OCI-LY7 (cell line): ENCODE data around the gene TMEM127. TPM values are rescaled to one million over a fixed set of nuclear protein-coding genes. Genes with fewer than 3 reads are reported as not detected.

Experiments used
- BruUV-seq: library from RNA; stranded (reverse); fragments of 400-500 nt; replicated peaks from 2 replicates; lab custom pipeline; 2021; lab: Mats Ljungman, UMichigan
- CTCF ChIA-PET: fragments of 300-600 bp; sonication (Branson Sonifier 250); formaldehyde crosslinking; loops from one replicate; lab custom pipeline; 2022; ENCODE audit warnings: antibody characterized with exemption; ENCODE audit not compliant: unreplicated experiment; lab: Charles Lee
- POLR2A ChIA-PET: fragments of 300-600 bp; sonication (Branson Sonifier 250); formaldehyde crosslinking; loops from one replicate; lab custom pipeline; 2022; ENCODE audit warnings: antibody characterized with exemption; lab: Charles Lee
- DNase-seq: peaks from one replicate; pipeline ENCODE4 v3.0.0-alpha.2; 2015; ENCODE audit warnings: low spot score
- H2AFZ ChIP-seq: fragments of 200-600 bp; sonication (generic), shearing (Covaris generic); 2 replicates; pipeline ENCODE4 v1.6.1; 2014; ENCODE audit warnings: mild to moderate bottlenecking, antibody characterized with exemption, low read length, moderate library complexity
- H3K27ac ChIP-seq: fragments of 200-600 bp; sonication (generic); 2 replicates; pipeline ENCODE4 v1.5.1; 2014; ENCODE audit warnings: mixed run types, low read depth, mild to moderate bottlenecking, moderate library complexity, low read length, inconsistent platforms; ENCODE audit not compliant: poor library complexity, severe bottlenecking
- H3K36me3 ChIP-seq: fragments of 200-600 bp; sonication (generic); 2 replicates; pipeline ENCODE4 v1.6.1; 2014; ENCODE audit warnings: mild to moderate bottlenecking, antibody characterized with exemption, low read length, moderate library complexity, mixed read lengths; ENCODE audit not compliant: insufficient read depth
- H3K4me1 ChIP-seq: fragments of 200-600 bp; sonication (generic); 2 replicates; pipeline ENCODE4 v1.5.1; 2014; ENCODE audit warnings: mild to moderate bottlenecking, low read length; ENCODE audit not compliant: insufficient read depth, poor library complexity, severe bottlenecking
- H3K4me2 ChIP-seq: fragments of 200-600 bp; sonication (generic); 2 replicates; pipeline ENCODE4 v1.6.1; 2014; ENCODE audit warnings: mild to moderate bottlenecking, low read length
- H3K4me3 ChIP-seq: fragments of 200-600 bp; sonication (generic); 2 replicates; pipeline ENCODE4 v1.5.1; 2014; ENCODE audit warnings: mild to moderate bottlenecking, low read depth, low read length; ENCODE audit not compliant: poor library complexity, severe bottlenecking
- H3K79me2 ChIP-seq: fragments of 200-600 bp; sonication (generic); 2 replicates; pipeline ENCODE4 v1.6.1; 2016; ENCODE audit warnings: low read depth, mild to moderate bottlenecking, low read length, moderate library complexity, mixed read lengths; ENCODE audit not compliant: insufficient read depth
- H3K9me2 ChIP-seq: fragments of 200-600 bp; sonication (generic); 2 replicates; pipeline ENCODE4 v1.6.1; 2016; ENCODE audit warnings: mild to moderate bottlenecking, low read length, mixed read lengths; ENCODE audit not compliant: insufficient read depth
- H3K9me3 ChIP-seq: fragments of 200-600 bp; sonication (generic); 2 replicates; pipeline ENCODE4 v1.6.1; 2014; ENCODE audit warnings: mild to moderate bottlenecking, mixed run types, low read length, mixed read lengths
- H4K20me1 ChIP-seq: fragments of 200-600 bp; sonication (generic); 2 replicates; pipeline ENCODE4 v1.6.1; 2014; ENCODE audit warnings: mild to moderate bottlenecking, antibody characterized with exemption, low read length, moderate library complexity, mixed read lengths; ENCODE audit not compliant: insufficient read depth
- EZH2phosphoT487 ChIP-seq: fragments of 200-600 bp; sonication (generic); IDR thresholded peaks from 2 replicates; pipeline ENCODE4 v1.6.1; 2018; ENCODE audit warnings: low read depth, borderline replicate concordance, mild to moderate bottlenecking, mixed run types, antibody characterized with exemption, low read length, moderate library complexity, mixed read lengths
- intact Hi-C: fragments of 100-400 bp; cut with micrococcal nuclease; formaldehyde crosslinking; loops from one replicate; pipeline ENCODE4 v1.10.0; 2022; ENCODE audit not compliant: unreplicated experiment
- total RNA-seq, 2 experiments: library from RNA; depleted of rRNA in 1 of 2; stranded (reverse); fragments of >200 nt in 1 of 2; shearing (Covaris generic) in 1 of 2; gene quantifications; 2 replicates each; pipeline ENCODE4 v1.2.3, GENCODE V29; 2014 to 2022
- TF ChIP-seq, protein P1 (sequence below): fragments of 200-600 bp; sonication (generic); conservative IDR thresholded peaks from 2 replicates; pipeline ENCODE4 v1.5.1; 2014; ENCODE audit warnings: mild to moderate bottlenecking, antibody characterized with exemption, low read length, moderate library complexity, mixed read lengths

TMEM127 gene
- total RNA-seq, 2 experiments from 2014 or later = 12.1 to 20.4 TPM

GRCh38 chr2:96264656-96265348, 995 bp downstream of the TMEM127 start:
- Histone ChIP-seq H3K36me3 (peaks cover 61% of the 10 kb centered on the region), H3K4me2 (peak overlapping the region; percentile 99), H3K27ac (peak overlapping the region; percentile 62), H3K4me1 (peaks cover 36% of the 10 kb centered on the region), H4K20me1 (peaks cover 13% of the 10 kb centered on the region), H3K9me3 (no peaks in the 10 kb centered on the region), H3K4me3 (peak overlapping the region; percentile 79), H3K9me2 (no peaks in the 10 kb centered on the region), H3K79me2 (peaks cover 51% of the 10 kb centered on the region), H2AFZ (no peak overlapping the region)
- ChIA-PET POLR2A (interaction anchor here (0.6 to 1.0 kb wide), 5 partner anchors 23 to 90 kb away, joined by 3 to 5 read pairs (median 3); partner anchors contain the start of gene STARD7), CTCF (interaction anchor here (0.6 to 1.2 kb wide), 6 partner anchors 23 to 272 kb away, joined by 3 to 5 read pairs (median 4); partner anchors contain the start of gene STARD7)
- intact Hi-C loops = loop anchor here (1.0 to 10.0 kb wide), 5 partner anchors 24 to 240 kb away; partner anchors contain the start of genes ASTL, DUSP2 and NEURL3
- TSS peak; percentile 64 for BruUV-seq
- TF ChIP-seq, protein P1, sequence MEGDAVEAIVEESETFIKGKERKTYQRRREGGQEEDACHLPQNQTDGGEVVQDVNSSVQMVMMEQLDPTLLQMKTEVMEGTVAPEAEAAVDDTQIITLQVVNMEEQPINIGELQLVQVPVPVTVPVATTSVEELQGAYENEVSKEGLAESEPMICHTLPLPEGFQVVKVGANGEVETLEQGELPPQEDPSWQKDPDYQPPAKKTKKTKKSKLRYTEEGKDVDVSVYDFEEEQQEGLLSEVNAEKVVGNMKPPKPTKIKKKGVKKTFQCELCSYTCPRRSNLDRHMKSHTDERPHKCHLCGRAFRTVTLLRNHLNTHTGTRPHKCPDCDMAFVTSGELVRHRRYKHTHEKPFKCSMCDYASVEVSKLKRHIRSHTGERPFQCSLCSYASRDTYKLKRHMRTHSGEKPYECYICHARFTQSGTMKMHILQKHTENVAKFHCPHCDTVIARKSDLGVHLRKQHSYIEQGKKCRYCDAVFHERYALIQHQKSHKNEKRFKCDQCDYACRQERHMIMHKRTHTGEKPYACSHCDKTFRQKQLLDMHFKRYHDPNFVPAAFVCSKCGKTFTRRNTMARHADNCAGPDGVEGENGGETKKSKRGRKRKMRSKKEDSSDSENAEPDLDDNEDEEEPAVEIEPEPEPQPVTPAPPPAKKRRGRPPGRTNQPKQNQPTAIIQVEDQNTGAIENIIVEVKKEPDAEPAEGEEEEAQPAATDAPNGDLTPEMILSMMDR = peak; percentile 85
- TF ChIP-seq EZH2phosphoT487 = no peak
- peak; percentile 81 for DNase-seq

- TF ChIP-seq, protein P1 = no peak
- TF ChIP-seq EZH2phosphoT487 = no peak
- no TSS peak for BruUV-seq
- intact Hi-C loops = loop anchor here (10.0 kb wide), 1 partner anchor 241 kb away; the partner anchor contains the start of gene NEURL3
Observed at GRCh38 chr2:96264086-96264485, 1.7 kb downstream of the TMEM127 start.

More at GRCh38 chr2:96264086-96264485, 1.7 kb downstream of the TMEM127 start:
- H3K4me3 ChIP-seq = peak overlapping the region; percentile 79
- peaks cover 51% of the 10 kb centered on the region for H3K79me2 ChIP-seq
- peaks cover 13% of the 10 kb centered on the region for H4K20me1 ChIP-seq
- no peak for DNase-seq
- no peaks in the 10 kb centered on the region for H3K9me2 ChIP-seq
- no peak overlapping the region for H2AFZ ChIP-seq
- H3K4me2 ChIP-seq = peak overlapping the region; percentile 99
- H3K4me1 ChIP-seq = peaks cover 38% of the 10 kb centered on the region
- H3K36me3 ChIP-seq = peaks cover 60% of the 10 kb centered on the region
- CTCF ChIA-PET = interaction anchor here (0.6 to 1.2 kb wide), 3 partner anchors 23 to 56 kb away, joined by 3 to 5 read pairs (median 3); partner anchors contain the start of gene STARD7
- peak overlapping the region; percentile 62 for H3K27ac ChIP-seq
- POLR2A ChIA-PET = interaction anchor here (0.6 to 1.1 kb wide), 8 partner anchors 10 to 70 kb away, joined by 3 to 8 read pairs (median 4); partner anchors contain the start of gene STARD7
- no peaks in the 10 kb centered on the region for H3K9me3 ChIP-seq
